Nephron (organoid): Measurements from ENCODE around the gene CNKSR3.
"Not testable (repeated sequence)": the region's sequence is repeated elsewhere in the genome, so short reads cannot be mapped to it uniquely, and the experiment has no call there.

Experiments
- H3K27ac Mint-ChIP-seq, 3 experiments: 2 replicates each; pipeline ENCODE4 v1.8.0; 2020; ENCODE audit warnings: mixed read lengths in 3 of 3, mild to moderate bottlenecking in 2 of 3, moderate library complexity in 1 of 3
- H3K27me3 Mint-ChIP-seq: 2 replicates; pipeline ENCODE4 v1.8.0; 2021; ENCODE audit warnings: low read depth, mild to moderate bottlenecking, moderate library complexity, mixed read lengths
- H3K36me3 Mint-ChIP-seq: 2 replicates; pipeline ENCODE4 v1.8.0; 2020; ENCODE audit warnings: low read depth, mixed read lengths
- H3K4me1 Mint-ChIP-seq: 2 replicates; pipeline ENCODE4 v1.8.0; 2020; ENCODE audit warnings: mixed read lengths
- H3K4me3 Mint-ChIP-seq, 3 experiments: 2 replicates each; pipeline ENCODE4 v1.8.0; 2020; ENCODE audit warnings: mild to moderate bottlenecking in 3 of 3, mixed read lengths in 3 of 3, moderate library complexity in 2 of 3
- H3K9me3 Mint-ChIP-seq: 2 replicates; pipeline ENCODE4 v1.8.0; 2020; ENCODE audit warnings: mixed read lengths
- CTCF ChIP-seq, 3 experiments: fragments of 200-600 bp; sonication (generic); IDR thresholded peaks; one replicate each; pipeline ENCODE4 v1.5.0; 2021; ENCODE audit warnings: antibody characterized with exemption in 3 of 3; ENCODE audit not compliant: unreplicated experiment in 3 of 3

Gene CNKSR3

GRCh38 chr6:154515826-154516225, 5.3 kb upstream of the CNKSR3 start:
- no peaks in the 10 kb centered on the region for H3K36me3 Mint-ChIP-seq
- no peaks in the 10 kb centered on the region for H3K27me3 Mint-ChIP-seq
- TF ChIP-seq CTCF (IDR thresholded peaks at IDR 0.05; ENCODE audit: unreplicated experiment in 3 of 3): no peak
- H3K27ac Mint-ChIP-seq: peak overlapping the region; percentile 70 to 89 (median 89)
- peaks cover 61% of the 10 kb centered on the region for H3K4me1 Mint-ChIP-seq
- H3K4me3 Mint-ChIP-seq: peak overlapping the region in 2 of 3 experiments; percentile 58 to 74
- H3K9me3 Mint-ChIP-seq: no peaks in the 10 kb centered on the region

DNA sequence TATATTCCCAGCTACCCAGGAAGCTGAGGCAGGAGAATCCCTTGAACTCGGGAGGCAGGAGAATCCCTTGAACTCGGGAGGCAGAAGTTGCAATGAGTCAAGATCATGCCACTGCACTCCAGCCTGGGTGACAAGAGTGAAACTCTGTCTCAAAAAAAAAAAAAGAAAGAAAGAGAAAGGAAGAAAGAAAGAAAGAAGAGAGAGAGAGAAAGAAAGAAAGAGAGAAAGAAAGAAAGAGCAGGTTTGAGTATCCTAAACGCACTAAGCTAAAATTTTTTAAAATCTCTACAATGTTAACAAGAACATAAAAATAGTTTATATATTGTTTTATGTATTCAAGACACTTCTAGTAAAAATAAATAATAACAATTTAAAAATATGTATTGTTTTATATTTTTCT, 4.6 kb upstream of the CNKSR3 start:
- not testable (repeated sequence) for H3K4me3 Mint-ChIP-seq, H3K27me3 Mint-ChIP-seq, H3K9me3 Mint-ChIP-seq, H3K36me3 Mint-ChIP-seq
- Mint-ChIP-seq H3K4me1 (peaks cover 64% of the 10 kb centered on the region), H3K27ac (peak overlapping the region; percentile 57 to 93 (median 70))

GRCh38 chr6:154514481-154514880, 4.0 kb upstream of the CNKSR3 start:
- TF ChIP-seq CTCF (IDR thresholded peaks at IDR 0.05; ENCODE audit: unreplicated experiment in 3 of 3): no peak
- peaks cover 58% of the 10 kb centered on the region for H3K4me1 Mint-ChIP-seq
- H3K27ac Mint-ChIP-seq: peak overlapping the region; percentile 70 to 93 (median 70)
- no peaks in the 10 kb centered on the region for H3K36me3 Mint-ChIP-seq
- H3K9me3 Mint-ChIP-seq: no peaks in the 10 kb centered on the region
- no peaks in the 10 kb centered on the region for H3K27me3 Mint-ChIP-seq
- H3K4me3 Mint-ChIP-seq: no peak overlapping the region

GRCh38 chr6:154513601-154514320, 3.3 kb upstream of the CNKSR3 start:
- Mint-ChIP-seq H3K27ac (peak overlapping the region; percentile 70 to 93 (median 70)), H3K36me3 (no peaks in the 10 kb centered on the region), H3K4me1 (peaks cover 58% of the 10 kb centered on the region), H3K27me3 (no peaks in the 10 kb centered on the region), H3K9me3 (no peaks in the 10 kb centered on the region), H3K4me3 (no peak overlapping the region)
- no peak for TF ChIP-seq CTCF (IDR thresholded peaks at IDR 0.05; ENCODE audit: unreplicated experiment in 3 of 3)

DNA sequence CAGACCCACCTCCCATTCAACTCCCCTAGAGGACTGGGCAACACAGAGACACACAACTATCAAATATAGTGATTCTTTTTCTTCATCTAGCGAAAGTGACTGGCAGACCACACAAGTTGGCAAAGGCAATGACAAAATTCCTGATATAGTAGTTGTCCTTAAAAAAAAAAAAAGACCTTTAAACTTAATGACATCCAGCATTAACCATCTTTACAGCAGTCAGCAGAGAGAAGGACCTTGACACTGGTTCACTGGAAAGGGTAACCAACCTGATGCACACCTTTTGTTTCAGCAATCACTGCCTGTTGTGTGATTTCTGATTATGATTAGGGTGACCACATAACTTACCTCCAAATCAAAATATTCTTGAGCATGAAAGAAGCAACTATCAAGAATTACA, 1.7 kb upstream of the CNKSR3 start:
- Mint-ChIP-seq H3K4me1 (peaks cover 74% of the 10 kb centered on the region), H3K4me3 (peak overlapping the region; percentile 75 to 98 (median 97)), H3K9me3 (no peaks in the 10 kb centered on the region), H3K27me3 (no peaks in the 10 kb centered on the region), H3K27ac (peak overlapping the region; percentile 93 to 99 (median 97)), H3K36me3 (peaks cover 6% of the 10 kb centered on the region)
- no peak for TF ChIP-seq CTCF (IDR thresholded peaks at IDR 0.05; ENCODE audit: unreplicated experiment in 3 of 3)

DNA sequence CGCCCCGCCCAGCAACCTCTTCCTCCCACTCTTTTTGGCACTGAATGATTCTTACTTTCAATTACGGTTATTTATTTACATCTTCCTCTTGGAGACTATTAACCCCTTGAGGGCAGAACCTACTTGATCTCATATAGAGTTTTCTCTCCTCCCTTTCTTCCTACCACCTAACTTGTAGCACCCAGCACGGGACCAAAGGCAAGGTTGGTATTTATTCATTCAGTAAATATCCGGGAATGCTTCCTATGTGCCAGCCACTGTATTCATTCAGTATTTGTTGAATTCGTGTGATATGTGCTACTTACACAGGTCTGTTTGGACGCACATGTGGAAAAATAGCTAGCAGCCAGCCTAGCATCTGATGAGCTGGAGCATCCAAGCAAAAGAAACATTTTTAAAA, 1.3 kb upstream of the CNKSR3 start:
- Mint-ChIP-seq H3K27me3 (no peaks in the 10 kb centered on the region), H3K4me3 (peak overlapping the region; percentile 75 to 98 (median 97)), H3K27ac (peak overlapping the region; percentile 93 to 99 (median 97)), H3K4me1 (peaks cover 78% of the 10 kb centered on the region), H3K36me3 (peaks cover 9% of the 10 kb centered on the region), H3K9me3 (no peaks in the 10 kb centered on the region)
- no peak for TF ChIP-seq CTCF (IDR thresholded peaks at IDR 0.05; ENCODE audit: unreplicated experiment in 3 of 3)
